Activated T-cell treated with anti-CD3 and anti-CD28 coated beads for 1 hour (primary cell): ENCODE results near the gene CRISP2.

Source experiments
- DNase-seq: peaks from one replicate; pipeline ENCODE4 v3.0.0-alpha.2; 2020; ENCODE audit warnings: low read depth

Gene CRISP2

DNA sequence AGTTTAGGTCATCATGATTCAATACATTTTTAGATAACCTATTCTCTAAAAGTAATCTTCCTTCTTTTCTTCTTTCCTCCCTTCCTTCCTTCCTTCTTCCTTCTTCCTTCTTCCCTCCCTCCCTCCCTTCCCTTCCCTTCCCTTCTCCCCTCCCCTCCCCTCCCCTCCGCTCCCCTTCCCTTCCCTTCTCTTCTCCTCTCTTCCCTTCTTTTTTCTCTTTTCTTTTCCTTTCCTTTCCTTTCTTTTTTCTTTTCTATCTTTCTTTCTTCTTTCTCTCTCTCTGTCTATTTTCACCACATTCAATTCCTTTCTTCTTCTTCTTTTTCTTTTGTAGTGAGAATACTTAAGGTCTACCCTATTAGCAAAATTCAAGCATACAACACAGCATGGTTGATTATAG, 59.4 kb downstream of the CRISP2 start:
- DNase-seq, result no peak

DNA sequence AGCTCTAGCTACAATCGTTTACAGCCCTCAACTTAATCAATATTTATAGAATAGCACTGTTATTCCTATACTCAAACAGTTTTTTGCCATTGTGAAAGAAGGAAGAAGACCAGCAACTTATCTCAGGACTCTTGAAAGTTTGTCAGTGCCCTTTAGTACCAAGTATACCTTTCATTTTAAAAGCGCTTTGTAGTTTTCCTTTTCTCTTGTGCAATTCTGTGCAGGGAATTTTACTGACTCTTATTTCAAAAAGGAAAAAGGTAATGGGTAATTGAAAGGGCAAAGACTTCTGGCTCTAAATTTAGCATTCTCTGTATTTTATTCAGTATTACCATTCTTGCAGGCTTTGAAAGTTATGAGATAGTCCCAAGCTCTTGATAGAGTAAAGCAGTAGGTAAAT, 59.9 kb downstream of the CRISP2 start:
- no peak for DNase-seq

DNA sequence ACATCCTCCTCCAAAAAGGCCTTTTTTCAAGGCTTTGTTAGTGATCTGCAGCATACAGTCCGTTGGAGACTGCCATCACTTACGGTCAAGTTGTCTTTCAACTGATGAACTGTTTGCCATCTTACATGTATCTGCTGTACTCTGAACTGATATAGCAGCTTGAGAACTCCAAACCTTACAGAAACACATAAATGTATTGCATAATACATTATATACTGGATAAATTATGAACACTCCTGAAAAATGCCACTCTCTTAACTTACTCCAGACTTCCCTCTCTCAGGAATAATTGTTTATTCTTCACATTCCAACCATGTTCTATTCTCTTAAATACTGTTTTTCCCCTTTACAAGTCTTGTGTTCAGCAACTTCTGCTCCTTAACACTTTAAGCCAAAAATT, 62.1 kb downstream of the CRISP2 start:
- DNase-seq, result no peak

DNA sequence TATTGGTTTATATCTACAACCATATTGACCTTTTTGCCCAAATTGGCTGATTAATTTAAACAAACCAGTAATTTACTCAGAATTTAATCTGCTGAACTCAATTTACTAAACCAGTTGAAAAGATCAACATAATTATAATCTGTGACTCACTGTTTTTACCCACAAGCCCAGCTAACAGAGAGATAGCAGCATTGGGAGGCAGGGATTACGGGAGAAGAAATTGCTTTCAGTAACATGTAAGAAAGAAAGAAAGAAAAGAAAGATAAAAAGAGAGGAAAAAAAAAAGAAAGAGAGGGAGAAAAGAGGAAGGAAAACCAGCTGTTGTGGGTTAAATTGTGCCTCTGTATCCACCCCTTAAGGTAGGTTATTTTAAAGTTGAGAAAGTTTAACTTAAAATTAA, 63.4 kb downstream of the CRISP2 start:
- DNase-seq, result no peak

DNA sequence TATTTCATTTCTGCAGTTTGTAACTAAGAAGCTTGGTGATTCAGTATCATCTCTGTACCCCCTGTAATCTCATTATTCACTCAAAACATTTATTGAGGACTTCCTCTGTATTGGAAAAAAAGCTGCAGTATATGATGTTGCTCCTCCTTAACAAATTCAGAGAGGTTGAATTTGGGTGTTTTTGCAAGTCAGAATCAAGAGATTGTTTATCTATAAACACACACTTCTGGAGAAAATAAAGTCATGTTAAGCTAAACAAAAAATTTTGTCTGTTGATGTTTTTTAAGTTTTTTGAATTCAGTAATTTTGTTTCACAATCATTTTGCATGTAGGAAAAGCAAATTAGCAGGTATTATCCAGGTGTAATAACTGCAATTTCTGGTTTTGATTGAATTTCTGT, 65.3 kb downstream of the CRISP2 start:
- no peak for DNase-seq

DNA sequence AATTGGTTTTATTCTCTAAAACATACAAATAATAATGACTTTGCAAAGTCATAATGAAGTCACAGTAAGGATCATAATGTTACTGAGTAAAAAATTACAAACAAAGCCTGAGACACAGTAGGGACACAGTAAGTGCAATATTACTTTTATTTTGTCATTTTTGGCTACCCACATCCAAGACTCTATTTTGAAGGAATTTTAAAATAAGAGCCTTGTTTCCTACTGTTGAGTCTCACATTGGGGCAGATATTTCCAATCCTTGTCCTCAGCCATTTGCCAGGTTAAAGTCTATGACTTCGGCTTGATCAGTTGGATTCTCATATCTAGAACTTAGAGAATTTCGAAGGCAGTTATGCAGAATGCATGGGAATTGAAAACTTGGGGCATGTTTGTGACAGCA, 65.9 kb downstream of the CRISP2 start:
- no peak for DNase-seq

DNA sequence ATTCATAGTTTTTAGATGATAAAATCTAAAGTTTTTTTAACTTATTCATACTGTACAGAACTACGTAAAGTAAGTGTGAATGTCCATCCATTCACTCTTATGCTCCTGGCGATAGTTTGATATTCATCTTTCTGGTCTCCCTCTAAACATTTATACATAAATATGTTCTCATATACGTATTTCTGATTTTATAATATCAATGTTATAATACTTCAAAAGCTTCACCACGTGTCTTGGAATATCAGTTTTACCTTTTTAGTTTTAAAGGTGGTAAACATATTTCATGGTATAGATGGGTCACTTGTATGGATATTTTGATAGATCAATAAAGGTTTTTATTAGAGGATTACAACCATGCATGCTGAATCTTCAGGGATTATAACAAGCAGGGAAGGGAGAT, 66.4 kb downstream of the CRISP2 start:
- DNase-seq, result no peak

DNA sequence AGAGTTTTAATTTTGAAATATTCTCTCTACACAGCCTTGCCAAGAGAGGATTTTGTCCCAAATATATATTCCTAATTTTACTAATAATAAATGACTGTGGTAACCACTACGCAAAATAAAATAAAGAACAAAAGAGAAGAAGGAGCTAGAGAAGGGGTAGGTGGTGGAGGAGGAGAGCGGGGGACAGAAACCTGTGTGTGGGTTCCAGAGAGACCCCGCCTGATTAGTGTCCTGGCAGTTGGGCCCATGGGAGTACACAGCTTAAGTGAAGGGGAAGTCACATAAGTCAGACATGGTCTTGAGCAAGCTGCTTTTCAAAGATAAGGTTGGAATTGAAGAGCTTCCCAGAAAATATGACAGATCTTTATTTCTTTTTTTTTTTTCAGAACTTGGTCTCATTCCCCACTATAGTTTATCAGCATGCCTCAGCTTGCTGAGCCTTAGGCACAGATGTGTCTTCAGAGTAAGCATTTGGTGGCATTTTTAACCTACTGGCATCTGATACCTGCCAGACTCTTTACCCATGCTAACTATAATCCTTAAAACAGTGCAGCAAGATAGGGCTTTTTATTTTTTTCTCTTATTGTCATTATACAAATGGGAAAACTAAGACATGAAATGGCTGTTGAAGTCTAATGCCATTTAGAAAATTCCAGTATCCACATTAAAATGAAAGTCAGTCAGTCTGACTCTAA, 67.1 kb downstream of the CRISP2 start:
- no peak for DNase-seq

DNA sequence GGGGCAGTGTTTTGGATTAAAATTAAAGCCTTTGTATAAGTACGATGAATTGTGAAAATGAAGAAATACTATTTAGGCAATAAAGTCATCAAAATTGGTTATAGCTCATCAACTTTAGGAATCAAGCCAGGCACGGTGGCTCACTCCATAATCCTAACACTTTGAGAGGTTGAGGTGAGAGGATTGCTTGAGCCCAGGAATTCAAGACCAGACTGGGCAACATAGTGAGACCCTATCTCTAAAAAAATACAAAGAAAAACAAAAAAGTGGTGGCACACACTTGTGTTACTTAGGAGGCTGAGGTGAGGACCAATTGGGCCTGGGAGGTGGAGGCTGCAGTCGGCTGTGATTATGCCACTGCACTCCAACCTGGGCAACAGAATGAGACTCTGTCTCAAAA, 68.2 kb downstream of the CRISP2 start:
- DNase-seq, result no peak
